Medulla oblongata (tissue), 1 donor: ENCODE results near the gene SUGCT.
"Not testable (repeated sequence)": the region's sequence is repeated elsewhere in the genome, so short reads cannot be mapped to it uniquely, and the experiment has no call there.

Experiments used
- DNase-seq: peaks from one replicate; pipeline ENCODE4 v3.0.0-alpha.2; 2015; ENCODE audit errors: extremely low spot score

Gene SUGCT

GRCh38 chr7:40134428-40135316 lies at the start of gene SUGCT, which contains the start of gene MPLKIP:
Gene SUGCT, plus strand, starts transcription at chr7:40135005.
Gene MPLKIP, minus strand, starts transcription at chr7:40134622. Its CDS starts 55 bp downstream, at chr7:40134567.
- peak; percentile 94 for DNase-seq

- DNase-seq: no peak
Observed at GRCh38 chr7:40092182-40092581, 42.6 kb upstream of the SUGCT start.

- DNase-seq: no peak
Observed at GRCh38 chr7:40093631-40094350, 41.0 kb upstream of the SUGCT start.

- no peak for DNase-seq
Observed at GRCh38 chr7:40095230-40095629, 39.6 kb upstream of the SUGCT start.

GRCh38 chr7:40095695-40096327 lies 39.0 kb upstream of the SUGCT start:
- DNase-seq: no peak

GRCh38 chr7:40097728-40098127 lies 37.1 kb upstream of the SUGCT start:
- no peak for DNase-seq

- DNase-seq: no peak
Observed at GRCh38 chr7:40098810-40099209, 36.0 kb upstream of the SUGCT start.

GRCh38 chr7:40099837-40100236 lies 35.0 kb upstream of the SUGCT start:
- DNase-seq: no peak

- DNase-seq: no peak
Observed at GRCh38 chr7:40101201-40101600, 33.6 kb upstream of the SUGCT start.

GRCh38 chr7:40102897-40103296 lies 31.9 kb upstream of the SUGCT start:
- no peak for DNase-seq

- no peak for DNase-seq
Observed at GRCh38 chr7:40105879-40106473, 28.8 kb upstream of the SUGCT start.

- DNase-seq: no peak
Observed at GRCh38 chr7:40115936-40116335, 18.9 kb upstream of the SUGCT start.

- DNase-seq: not testable (repeated sequence)
Observed at GRCh38 chr7:40117199-40117598, 17.6 kb upstream of the SUGCT start.

GRCh38 chr7:40118201-40118600 lies 16.6 kb upstream of the SUGCT start:
- DNase-seq: not testable (repeated sequence)

- DNase-seq: no peak
Observed at GRCh38 chr7:40120020-40120419, 14.8 kb upstream of the SUGCT start.

GRCh38 chr7:40122100-40122939 lies 12.5 kb upstream of the SUGCT start:
- not testable (repeated sequence) for DNase-seq

GRCh38 chr7:40122940-40123254 lies 11.9 kb upstream of the SUGCT start:
- no peak for DNase-seq

GRCh38 chr7:40133561-40134427 lies 1.0 kb upstream of the SUGCT start:
- DNase-seq: no peak

- peak; percentile 29 for DNase-seq
Observed at GRCh38 chr7:40135317-40135610, 459 bp downstream of the SUGCT start.

GRCh38 chr7:40137563-40137962 lies 2.8 kb downstream of the SUGCT start:
- no peak for DNase-seq
